ENCODE results near the gene CRYAA.

Gene CRYAA

DNA sequence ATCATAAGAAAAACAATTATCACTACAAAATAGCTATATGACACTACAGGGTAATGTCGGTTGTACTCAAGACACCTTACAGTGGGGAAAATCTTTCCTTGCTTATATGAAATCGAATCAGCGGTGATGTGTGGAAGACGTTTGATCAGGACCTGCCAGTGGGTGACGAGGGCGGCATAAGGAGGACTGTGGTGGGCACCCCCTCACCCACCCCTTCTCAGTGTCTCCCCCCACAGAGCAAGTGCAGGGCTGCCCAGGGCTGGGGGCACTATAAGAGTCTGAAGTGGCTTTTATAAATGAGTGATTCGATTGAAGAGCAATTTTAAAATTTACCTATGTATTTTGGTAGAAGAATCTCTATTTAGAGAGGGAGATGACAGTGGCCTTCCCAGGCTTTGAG, 35.8 kb downstream of the CRYAA start:
- DNase-seq = no peak

- DNase-seq = no peak
These were observed 37.6 kb downstream of the CRYAA start for GRCh38 chr21:43206231-43207042.

DNA sequence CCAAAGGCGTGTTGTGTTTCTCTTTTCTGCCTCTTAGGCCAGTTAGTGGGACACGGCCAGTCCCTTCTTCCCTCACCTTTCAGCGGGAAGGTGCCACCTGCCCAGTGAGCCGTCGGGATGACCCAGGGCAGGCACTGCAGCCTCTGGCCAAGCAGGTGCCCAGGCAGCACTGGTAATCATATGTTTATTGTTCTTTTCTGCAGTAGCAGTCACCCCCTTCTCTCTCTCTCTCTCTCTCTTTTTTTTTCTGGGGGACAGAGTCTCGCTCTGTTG, 38.2 kb downstream of the CRYAA start:
- DNase-seq = no peak

DNA sequence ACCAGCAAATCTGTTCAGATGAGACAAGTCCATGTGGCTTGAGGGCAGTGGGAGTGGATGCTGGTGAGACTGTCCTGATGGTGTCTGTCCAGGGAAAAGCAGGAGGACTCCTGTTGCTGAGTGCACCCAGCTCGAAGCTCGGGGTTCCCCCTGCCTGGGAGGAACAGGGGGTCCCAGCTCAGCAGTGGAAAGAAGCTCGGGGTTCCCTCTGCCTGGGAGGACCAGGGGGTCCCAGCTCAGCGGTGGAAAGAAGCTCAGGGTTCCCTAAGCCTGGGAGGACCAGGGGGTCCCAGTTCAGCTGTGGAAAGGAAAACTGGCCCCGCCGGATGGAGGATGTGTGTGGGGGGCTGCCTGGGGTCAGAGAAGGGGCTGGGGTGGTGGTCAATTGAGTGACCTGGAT, 39.1 kb downstream of the CRYAA start:
- DNase-seq = no peak

- no peak for DNase-seq
These were observed 39.9 kb downstream of the CRYAA start for GRCh38 chr21:43208561-43209332.

GRCh38 chr21:43209575-43210453, 41.0 kb downstream of the CRYAA start:
- DNase-seq = no peak

GRCh38 chr21:43210454-43211071, 41.8 kb downstream of the CRYAA start:
- no peak for DNase-seq

DNA sequence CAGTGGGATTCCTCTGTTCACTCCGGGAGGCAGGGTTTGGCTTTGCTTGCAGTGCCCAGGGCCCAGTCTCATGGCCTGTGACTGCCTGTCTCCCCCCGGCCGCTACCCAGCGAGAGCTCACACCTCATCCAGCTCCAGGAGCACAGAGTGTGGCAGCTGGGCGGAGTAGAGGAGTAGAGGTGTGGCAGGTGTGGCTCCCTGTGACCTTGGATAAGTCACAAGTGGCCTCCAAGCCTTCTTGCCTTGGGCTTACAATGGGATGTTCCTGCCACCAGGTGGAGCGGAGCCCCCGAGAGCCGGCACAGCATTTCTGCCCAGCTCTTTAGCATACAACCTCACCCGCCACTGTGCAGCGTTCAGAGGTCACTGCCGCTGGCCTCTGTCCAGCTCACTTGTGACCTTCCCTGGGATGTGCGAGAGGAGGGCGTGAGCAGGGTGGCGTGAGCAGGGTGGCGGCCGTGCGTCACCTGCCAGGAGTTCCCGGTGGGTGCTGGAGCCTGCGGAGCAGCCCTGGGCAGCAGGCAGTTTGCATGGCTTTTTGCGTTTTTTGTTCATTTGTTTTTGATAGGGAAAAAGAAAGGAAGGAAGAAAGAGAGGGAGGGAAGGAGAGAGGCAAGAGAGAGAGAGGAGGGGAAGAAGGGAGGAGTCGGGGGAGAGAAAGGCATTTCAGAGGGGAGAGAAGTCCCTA, 42.4 kb downstream of the CRYAA start:
- DNase-seq = no peak

DNA sequence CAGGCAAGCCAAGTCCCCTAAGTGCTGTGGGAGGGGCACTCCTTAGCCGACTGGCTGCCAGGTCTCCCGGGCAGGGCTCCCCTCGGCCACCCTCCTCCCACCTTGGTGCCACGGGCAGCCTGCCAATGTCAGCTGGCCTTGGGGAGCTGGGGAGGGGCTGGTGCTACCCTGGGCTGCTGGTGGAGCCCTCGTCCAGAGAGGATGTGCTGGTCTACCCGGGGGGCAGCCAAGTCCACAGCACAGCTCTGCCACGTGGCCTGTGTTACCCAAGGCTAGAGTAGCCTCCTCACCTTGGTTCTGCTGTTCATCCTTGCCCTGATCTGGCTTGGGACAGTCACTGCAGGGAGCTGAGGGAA, 42.9 kb downstream of the CRYAA start:
- no peak for DNase-seq

All from hippocampal formation (tissue), 2 donors.